H1 (cell line): Measurements from ENCODE around the gene CCDC78. TPM values are rescaled to one million over a fixed set of nuclear protein-coding genes. Genes with fewer than 3 reads are reported as not detected.

ENCODE experiments used
- ASH2L ChIP-seq: fragments of 200-600, 300-600 bp; sonication (generic); IDR thresholded peaks from one replicate; pipeline ENCODE4 v1.7.1; 2017; ENCODE audit warnings: low read length
- BCL11A ChIP-seq, 2 experiments: IDR thresholded peaks; one replicate each; pipeline ENCODE4 v1.6.1; 2011; ENCODE audit warnings: low read depth in 2 of 2, low read length in 2 of 2, mild to moderate bottlenecking in 2 of 2
- CBX5 ChIP-seq: fragments of 300-800, 300-1000 bp; sonication (generic); IDR thresholded peaks from 2 replicates; pipeline ENCODE4 v1.7.1; 2016; ENCODE audit warnings: antibody characterized with exemption, low read length, low read depth
- CBX8 ChIP-seq: fragments of 300-800, 300-1000 bp; sonication (generic); IDR thresholded peaks from 2 replicates; pipeline ENCODE4 v1.7.1; 2016; ENCODE audit warnings: low read depth, low read length, borderline replicate concordance
- CTBP2 ChIP-seq: IDR thresholded peaks from 2 replicates; pipeline ENCODE4 v1.7.0; 2011; ENCODE audit warnings: borderline replicate concordance, mild to moderate bottlenecking, moderate library complexity, mixed read lengths, low read length; ENCODE audit not compliant: insufficient read depth, insufficient read length
- EGR1 ChIP-seq: IDR thresholded peaks from 2 replicates; pipeline ENCODE4 v1.6.1; 2011; ENCODE audit warnings: low read depth, low read length, borderline replicate concordance
- EP300 ChIP-seq, 2 experiments: IDR thresholded peaks; 1 replicate in 1 of 2; 2 replicates in 1 of 2; pipeline ENCODE4 v1.6.1; 2011 to 2012; ENCODE audit warnings: low read depth in 2 of 2, low read length in 2 of 2, mild to moderate bottlenecking in 2 of 2, borderline replicate concordance in 1 of 2, inconsistent platforms in 1 of 2, moderate library complexity in 1 of 2
- EZH2 ChIP-seq: fragments of 200-600 bp; sonication (generic); IDR thresholded peaks from 2 replicates; pipeline ENCODE4 v1.7.1; 2012; ENCODE audit warnings: low read depth, mild to moderate bottlenecking, moderate library complexity, low read length, inconsistent platforms; ENCODE audit not compliant: severe bottlenecking
- FOSL1 ChIP-seq: IDR thresholded peaks from 2 replicates; pipeline ENCODE4 v1.6.1; 2011; ENCODE audit warnings: mild to moderate bottlenecking, low read depth, low read length, moderate library complexity; ENCODE audit not compliant: insufficient read depth
- KDM5A ChIP-seq: fragments of 200-600 bp; IDR thresholded peaks from 2 replicates; pipeline ENCODE4 v1.7.1; 2012; ENCODE audit warnings: mild to moderate bottlenecking, low read length, inconsistent platforms, mixed read lengths
- NRF1 ChIP-seq: IDR thresholded peaks from 2 replicates; pipeline ENCODE4 v1.6.1; 2011; ENCODE audit warnings: mild to moderate bottlenecking, low read depth, low read length, improper control_type of control experiment
- POLR2A ChIP-seq, 2 experiments: IDR thresholded peaks; 1 replicate in 1 of 2; 2 replicates in 1 of 2; pipeline ENCODE4 v1.6.1; 2011; ENCODE audit warnings: low read depth in 2 of 2, low read length in 2 of 2, mild to moderate bottlenecking in 2 of 2; ENCODE audit errors: control extremely low read depth in 1 of 2
- POU5F1 ChIP-seq: IDR thresholded peaks from 2 replicates; pipeline ENCODE4 v1.6.1; 2011; ENCODE audit warnings: low read depth, mild to moderate bottlenecking, low read length, moderate library complexity
- RXRA ChIP-seq: IDR thresholded peaks from 2 replicates; pipeline ENCODE4 v1.6.1; 2011; ENCODE audit warnings: low read depth, mild to moderate bottlenecking, low read length, moderate library complexity; ENCODE audit not compliant: insufficient read depth
- SIN3A ChIP-seq, 2 experiments: IDR thresholded peaks in 1 of 2; conservative IDR thresholded peaks in 1 of 2; 2 replicates each; pipeline ENCODE4 v1.6.1; 2011 to 2012; ENCODE audit warnings: low read length in 2 of 2, improper control_type of control experiment in 1 of 2, low read depth in 1 of 2, mild to moderate bottlenecking in 1 of 2
- SIX5 ChIP-seq: IDR thresholded peaks from 2 replicates; pipeline ENCODE4 v1.6.1; 2011; ENCODE audit warnings: mild to moderate bottlenecking, low read depth, low read length
- SP1 ChIP-seq: IDR thresholded peaks from 2 replicates; pipeline ENCODE4 v1.6.1; 2011; ENCODE audit warnings: low read depth, low read length
- TAF1 ChIP-seq: IDR thresholded peaks from 2 replicates; pipeline ENCODE4 v1.6.1; 2011; ENCODE audit warnings: mild to moderate bottlenecking, low read depth, low read length
- TAF7 ChIP-seq: optimal IDR thresholded peaks from 2 replicates; pipeline ENCODE3; 2011; ENCODE audit warnings: low read depth, mild to moderate bottlenecking, inconsistent platforms, low read length, moderate library complexity, borderline replicate concordance
- TEAD4 ChIP-seq: IDR thresholded peaks from 2 replicates; pipeline ENCODE4 v1.6.1; 2012; ENCODE audit warnings: low read depth, low read length, inconsistent platforms, mixed read lengths
- polyA plus RNA-seq, 7 experiments: library from polyadenylated mRNA; depleted of rRNA in 3 of 7; stranded (reverse) in 5 of 7; unstranded in 2 of 7; fragments of >200 nt in 5 of 7; fragments of 200-250 nt in 2 of 7; gene quantifications; 1 replicate in 5 of 7; 2 replicates in 1 of 7; 4 replicates in 1 of 7; pipeline versions ENCODE4 v1.2.1 to v1.2.3, GENCODE V29; 2011 to 2013; ENCODE audit warnings: missing spikeins in 2 of 7, mixed read lengths in 2 of 7
- total RNA-seq: library from RNA; stranded (reverse); fragmentation: NEBNext Ultra II Directional; extraction: Animal tissue kit (Norgen Biotek cat#: 25700); gene quantifications from 2 replicates; pipeline ENCODE4 v1.2.1, GENCODE V29; 2021
- TF ChIP-seq, protein P1 (sequence below), 3 experiments: IDR thresholded peaks; 1 replicate in 2 of 3; 2 replicates in 1 of 3; pipeline versions ENCODE4 v1.5.1 to v1.6.1; 2011; ENCODE audit warnings: low read length in 3 of 3, mild to moderate bottlenecking in 3 of 3, inconsistent platforms in 2 of 3, low read depth in 1 of 3, moderate library complexity in 1 of 3; ENCODE audit not compliant: insufficient read depth in 1 of 3; ENCODE audit errors: control extremely low read depth in 1 of 3

CCDC78 gene
- total and polyA plus RNA-seq, 2 of the 8 experiments (the other 6 are each of a cell fraction or from before 2014, with no cell fraction given): 7.1 to 8.5 TPM

DNA sequence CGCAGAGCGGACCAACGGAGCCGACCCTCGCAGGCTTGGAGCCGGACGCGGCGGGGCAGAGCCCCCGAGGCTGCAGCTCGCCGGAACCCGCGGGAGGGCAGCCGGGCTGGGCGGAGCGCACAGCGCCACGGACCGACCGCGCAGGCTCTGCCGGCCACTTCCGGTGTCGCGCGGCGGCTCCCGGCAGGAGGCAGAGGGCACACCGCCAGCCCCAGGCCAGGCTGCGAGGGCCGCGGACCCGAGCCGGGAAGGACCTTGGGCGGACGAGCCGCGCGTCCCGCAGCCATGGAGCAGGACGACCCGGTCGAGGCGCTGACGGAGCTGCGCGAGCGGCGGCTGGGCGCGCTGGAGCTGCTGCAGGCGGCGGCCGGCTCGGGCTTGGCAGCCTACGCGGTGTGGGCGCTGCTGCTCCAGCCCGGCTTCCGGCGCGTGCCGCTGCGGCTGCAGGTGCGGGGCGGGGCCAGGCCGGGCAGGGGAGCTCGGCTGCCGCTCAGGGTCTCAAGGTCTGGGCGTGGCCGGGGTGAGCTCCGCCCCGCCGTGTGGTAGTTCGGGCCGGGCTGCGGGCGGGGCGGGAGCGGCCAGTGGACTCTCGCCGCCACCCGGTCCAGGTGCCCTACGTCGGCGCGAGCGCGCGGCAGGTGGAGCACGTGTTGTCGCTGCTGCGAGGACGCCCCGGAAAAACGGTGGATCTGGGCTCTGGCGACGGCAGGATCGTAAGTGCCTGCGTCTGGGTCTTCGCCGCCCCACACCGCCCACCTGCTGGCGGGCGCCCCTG lies 5.1 kb downstream of the CCDC78 start, which contains the start of gene ANTKMT (continued):
- TF ChIP-seq TAF7: peak; percentile 82
- peak; percentile 86 for TF ChIP-seq TAF1
- no peak for TF ChIP-seq CBX8
- no peak for TF ChIP-seq EGR1
- no peak for TF ChIP-seq SP1
- peak; percentile 28 for TF ChIP-seq ASH2L
- no peak for TF ChIP-seq BCL11A (IDR thresholded peaks at IDR 0.05; ENCODE audit: low read depth in 2 of 2, low read length in 2 of 2)
- no peak for TF ChIP-seq CTBP2
- TF ChIP-seq NRF1: no peak
- TF ChIP-seq SIN3A (conservative IDR thresholded peaks at IDR 0.05 in 1 of 2, IDR thresholded peaks at IDR 0.05 in 1 of 2; ENCODE audit: low read depth in 1 of 2, low read length in 2 of 2): peak in 1 of 2 experiments; percentile 74; a peak in 1 of 4 replicates
- TF ChIP-seq, protein P1, sequence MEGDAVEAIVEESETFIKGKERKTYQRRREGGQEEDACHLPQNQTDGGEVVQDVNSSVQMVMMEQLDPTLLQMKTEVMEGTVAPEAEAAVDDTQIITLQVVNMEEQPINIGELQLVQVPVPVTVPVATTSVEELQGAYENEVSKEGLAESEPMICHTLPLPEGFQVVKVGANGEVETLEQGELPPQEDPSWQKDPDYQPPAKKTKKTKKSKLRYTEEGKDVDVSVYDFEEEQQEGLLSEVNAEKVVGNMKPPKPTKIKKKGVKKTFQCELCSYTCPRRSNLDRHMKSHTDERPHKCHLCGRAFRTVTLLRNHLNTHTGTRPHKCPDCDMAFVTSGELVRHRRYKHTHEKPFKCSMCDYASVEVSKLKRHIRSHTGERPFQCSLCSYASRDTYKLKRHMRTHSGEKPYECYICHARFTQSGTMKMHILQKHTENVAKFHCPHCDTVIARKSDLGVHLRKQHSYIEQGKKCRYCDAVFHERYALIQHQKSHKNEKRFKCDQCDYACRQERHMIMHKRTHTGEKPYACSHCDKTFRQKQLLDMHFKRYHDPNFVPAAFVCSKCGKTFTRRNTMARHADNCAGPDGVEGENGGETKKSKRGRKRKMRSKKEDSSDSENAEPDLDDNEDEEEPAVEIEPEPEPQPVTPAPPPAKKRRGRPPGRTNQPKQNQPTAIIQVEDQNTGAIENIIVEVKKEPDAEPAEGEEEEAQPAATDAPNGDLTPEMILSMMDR (IDR thresholded peaks at IDR 0.05; ENCODE audit: control extremely low read depth in 1 of 3, insufficient read depth in 1 of 3, low read depth in 1 of 3, low read length in 3 of 3): 0 out of 4 replicates have a peak, but pooled peaks of 1 of the 3 experiments have one; percentile 10
- no peak for TF ChIP-seq POU5F1
- TF ChIP-seq EZH2: no peak
- peak in 1 of 2 experiments; percentile 88; a peak in 2 of 3 replicates for TF ChIP-seq POLR2A (IDR thresholded peaks at IDR 0.05; ENCODE audit: control extremely low read depth in 1 of 2, low read depth in 2 of 2, low read length in 2 of 2)
- no peak for TF ChIP-seq SIX5
- no peak for TF ChIP-seq FOSL1
- no peak for TF ChIP-seq RXRA
- TF ChIP-seq TEAD4: no peak
- TF ChIP-seq CBX5: no peak
- no peak for TF ChIP-seq EP300 (IDR thresholded peaks at IDR 0.05; ENCODE audit: borderline replicate concordance in 1 of 2, low read depth in 2 of 2, low read length in 2 of 2)
- peak; percentile 75; the same call in 1 of the 2 replicates for TF ChIP-seq KDM5A
